Measurements from ENCODE around the gene CASS4. TPM values are rescaled to one million over a fixed set of nuclear protein-coding genes. Genes with fewer than 3 reads are reported as not detected.

The CASS4 gene
- total and polyA plus RNA-seq, 4 donors: 0.26 to 1.6 (median 1.1) TPM

GRCh38 chr20:56420028-56420427 is 8.0 kb downstream of the CASS4 start:
- Histone ChIP-seq H3K36me3 (ENCODE audit: control insufficient read depth in 4 of 4, insufficient read depth in 3 of 4, low read depth in 1 of 4, low read length in 3 of 4) (no peaks in the 10 kb centered on the region), H3K27ac (ENCODE audit: low read depth in 1 of 2, low read length in 2 of 2) (no peak overlapping the region), H3K4me3 (ENCODE audit: low read depth in 1 of 3, low read length in 3 of 3) (no peak overlapping the region), H3K9me3 (ENCODE audit: control insufficient read depth in 4 of 4, low read length in 3 of 4) (no peaks in the 10 kb centered on the region), H3K9ac (ENCODE audit: low read depth in 1 of 2, low read length in 2 of 2) (no peak overlapping the region), H3K4me1 (ENCODE audit: control insufficient read depth in 4 of 4, insufficient read depth in 4 of 4, low read length in 3 of 4) (peaks cover 0 to 3% (median 1%) of the 10 kb centered on the region in 4 donors), H3K27me3 (ENCODE audit: control insufficient read depth in 4 of 4, insufficient read depth in 4 of 4, low read length in 3 of 4) (no peaks in the 10 kb centered on the region)
- WGBS: 88% methylated on average over 2 of the region's 2 CpGs
- TF ChIP-seq NR2F2 (IDR thresholded peaks at IDR 0.05): no peak
- TF ChIP-seq RXRA (IDR thresholded peaks at IDR 0.05): no peak
- TF ChIP-seq TAF1 (conservative IDR thresholded peaks at IDR 0.05): no peak
- TF ChIP-seq JUND (IDR thresholded peaks at IDR 0.05): no peak
- no peak for TF ChIP-seq FOXA1 (IDR thresholded peaks at IDR 0.05)
- TF ChIP-seq, protein P1, sequence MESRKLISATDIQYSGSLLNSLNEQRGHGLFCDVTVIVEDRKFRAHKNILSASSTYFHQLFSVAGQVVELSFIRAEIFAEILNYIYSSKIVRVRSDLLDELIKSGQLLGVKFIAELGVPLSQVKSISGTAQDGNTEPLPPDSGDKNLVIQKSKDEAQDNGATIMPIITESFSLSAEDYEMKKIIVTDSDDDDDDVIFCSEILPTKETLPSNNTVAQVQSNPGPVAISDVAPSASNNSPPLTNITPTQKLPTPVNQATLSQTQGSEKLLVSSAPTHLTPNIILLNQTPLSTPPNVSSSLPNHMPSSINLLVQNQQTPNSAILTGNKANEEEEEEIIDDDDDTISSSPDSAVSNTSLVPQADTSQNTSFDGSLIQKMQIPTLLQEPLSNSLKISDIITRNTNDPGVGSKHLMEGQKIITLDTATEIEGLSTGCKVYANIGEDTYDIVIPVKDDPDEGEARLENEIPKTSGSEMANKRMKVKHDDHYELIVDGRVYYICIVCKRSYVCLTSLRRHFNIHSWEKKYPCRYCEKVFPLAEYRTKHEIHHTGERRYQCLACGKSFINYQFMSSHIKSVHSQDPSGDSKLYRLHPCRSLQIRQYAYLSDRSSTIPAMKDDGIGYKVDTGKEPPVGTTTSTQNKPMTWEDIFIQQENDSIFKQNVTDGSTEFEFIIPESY (IDR thresholded peaks at IDR 0.05): no peak
- TF ChIP-seq EGR1 (IDR thresholded peaks at IDR 0.05; ENCODE audit: low read depth in 2 of 2): no peak
- no peak for TF ChIP-seq ATF3 (IDR thresholded peaks at IDR 0.05)
- TF ChIP-seq SP1 (IDR thresholded peaks at IDR 0.05): no peak
- TF ChIP-seq REST (IDR thresholded peaks at IDR 0.05): no peak
- no peak for TF ChIP-seq CTCF (IDR thresholded peaks at IDR 0.05; ENCODE audit: low read depth, low read length, missing input control)
- no peak for TF ChIP-seq HNF4G (IDR thresholded peaks at IDR 0.05)
- DNase-seq (ENCODE audit: low spot score): no peak

DNA sequence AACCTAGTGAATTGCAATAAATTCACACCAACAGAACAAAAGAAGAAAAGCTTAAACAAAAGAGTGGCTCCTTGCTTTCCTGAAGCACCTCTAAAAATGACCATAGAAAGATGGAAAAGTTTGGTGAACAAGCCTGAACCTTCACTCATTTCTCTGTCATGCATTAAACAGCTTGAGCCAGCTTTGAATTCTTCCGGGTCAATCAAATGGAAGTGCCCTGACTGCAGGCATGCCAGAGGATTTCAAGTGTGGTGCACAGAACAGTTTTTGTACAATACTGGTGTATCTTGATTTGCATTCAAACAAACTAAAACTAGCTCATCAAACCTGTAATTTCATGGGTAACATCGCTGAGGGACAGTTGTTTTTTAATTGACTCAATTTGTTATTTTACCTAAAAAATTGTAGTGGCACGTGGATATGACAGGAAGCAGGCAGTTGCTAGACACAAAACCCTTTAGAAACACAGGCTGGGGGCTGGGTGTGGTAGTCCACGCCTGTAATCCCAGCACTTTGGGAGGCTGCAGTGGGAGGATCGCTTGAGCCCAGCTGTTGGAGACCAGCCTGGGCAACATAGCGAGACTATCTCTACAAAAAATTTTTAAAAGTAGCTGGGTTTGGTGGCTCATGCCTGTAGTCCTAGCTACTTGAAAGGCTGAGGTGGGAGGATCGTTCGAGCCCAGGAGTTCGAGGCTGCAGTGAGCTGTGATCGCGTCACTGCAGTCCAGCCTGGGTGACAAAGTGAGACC is 9.1 kb downstream of the CASS4 start:
- DNase-seq (ENCODE audit: low spot score): no peak
- Histone ChIP-seq H3K4me1 (ENCODE audit: control insufficient read depth in 4 of 4, insufficient read depth in 4 of 4, low read length in 3 of 4) (peaks cover 0 to 3% (median 1%) of the 10 kb centered on the region in 4 donors), H3K36me3 (ENCODE audit: control insufficient read depth in 4 of 4, insufficient read depth in 3 of 4, low read depth in 1 of 4, low read length in 3 of 4) (no peaks in the 10 kb centered on the region), H3K27me3 (ENCODE audit: control insufficient read depth in 4 of 4, insufficient read depth in 4 of 4, low read length in 3 of 4) (no peaks in the 10 kb centered on the region), H3K27ac (ENCODE audit: low read depth in 1 of 2, low read length in 2 of 2) (no peak overlapping the region), H3K4me3 (ENCODE audit: low read depth in 1 of 3, low read length in 3 of 3) (no peak overlapping the region), H3K9me3 (ENCODE audit: control insufficient read depth in 4 of 4, low read length in 3 of 4) (no peaks in the 10 kb centered on the region), H3K9ac (ENCODE audit: low read depth in 1 of 2, low read length in 2 of 2) (no peak overlapping the region)
- 85% methylated on average over 11 of the region's 11 CpGs for WGBS
- TF ChIP-seq RXRA (IDR thresholded peaks at IDR 0.05): no peak
- no peak for TF ChIP-seq TAF1 (conservative IDR thresholded peaks at IDR 0.05)
- no peak for TF ChIP-seq GABPA (IDR thresholded peaks at IDR 0.05 in 1 of 2, conservative IDR thresholded peaks at IDR 0.05 in 1 of 2)
- no peak for TF ChIP-seq REST (IDR thresholded peaks at IDR 0.05)
